Stomach (tissue), 4 donors: ENCODE measurements around the gene BTBD9.

ENCODE experiments used
- POLR2A ChIP-seq, 4 donors: fragments of 450-650 bp; IDR thresholded peaks; one replicate each; pipeline ENCODE4 v1.6.1; 2016; ENCODE audit warnings: antibody characterized with exemption in 4 of 4, control low read depth in 2 of 4, mild to moderate bottlenecking in 1 of 4, moderate library complexity in 1 of 4
- POLR2AphosphoS5 ChIP-seq, 3 donors: sonication (generic); formaldehyde crosslinking; IDR thresholded peaks; one replicate each; pipeline ENCODE4 v1.6.1; 2016; ENCODE audit warnings: antibody characterized with exemption in 3 of 3
- TF ChIP-seq, protein P1 (sequence below), 7 experiments: fragments of 450-650 bp in 4 of 7; fragments of 200-600 bp in 3 of 7; sonication (generic) in 3 of 7; IDR thresholded peaks; one replicate each; pipeline ENCODE4 v1.5.1; 2016 to 2019; ENCODE audit warnings: antibody characterized with exemption in 7 of 7, control low read depth in 2 of 7, mild to moderate bottlenecking in 1 of 7

- TF ChIP-seq, protein P1, sequence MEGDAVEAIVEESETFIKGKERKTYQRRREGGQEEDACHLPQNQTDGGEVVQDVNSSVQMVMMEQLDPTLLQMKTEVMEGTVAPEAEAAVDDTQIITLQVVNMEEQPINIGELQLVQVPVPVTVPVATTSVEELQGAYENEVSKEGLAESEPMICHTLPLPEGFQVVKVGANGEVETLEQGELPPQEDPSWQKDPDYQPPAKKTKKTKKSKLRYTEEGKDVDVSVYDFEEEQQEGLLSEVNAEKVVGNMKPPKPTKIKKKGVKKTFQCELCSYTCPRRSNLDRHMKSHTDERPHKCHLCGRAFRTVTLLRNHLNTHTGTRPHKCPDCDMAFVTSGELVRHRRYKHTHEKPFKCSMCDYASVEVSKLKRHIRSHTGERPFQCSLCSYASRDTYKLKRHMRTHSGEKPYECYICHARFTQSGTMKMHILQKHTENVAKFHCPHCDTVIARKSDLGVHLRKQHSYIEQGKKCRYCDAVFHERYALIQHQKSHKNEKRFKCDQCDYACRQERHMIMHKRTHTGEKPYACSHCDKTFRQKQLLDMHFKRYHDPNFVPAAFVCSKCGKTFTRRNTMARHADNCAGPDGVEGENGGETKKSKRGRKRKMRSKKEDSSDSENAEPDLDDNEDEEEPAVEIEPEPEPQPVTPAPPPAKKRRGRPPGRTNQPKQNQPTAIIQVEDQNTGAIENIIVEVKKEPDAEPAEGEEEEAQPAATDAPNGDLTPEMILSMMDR (IDR thresholded peaks at IDR 0.05) = no peak
- TF ChIP-seq POLR2A (IDR thresholded peaks at IDR 0.05) = no peak
- TF ChIP-seq POLR2AphosphoS5 (IDR thresholded peaks at IDR 0.05) = no peak
Observed at GRCh38 chr6:38423746-38424145, 216.0 kb downstream of the BTBD9 start.
